K562 (cell line): Measurements from ENCODE around the gene DYNC2I2. TPM values are rescaled to one million over a fixed set of nuclear protein-coding genes. Genes with fewer than 3 reads are reported as not detected.

Source experiments
- E2F3 ChIP-seq: fragments of 250-450 bp; sonication (Bioruptor Pico); IDR thresholded peaks from 2 replicates; pipeline ENCODE4 v1.4.0; 2020; ENCODE audit warnings: mild to moderate bottlenecking
- ESRRA ChIP-seq: fragments of 450-650 bp; IDR thresholded peaks from 2 replicates; pipeline ENCODE4 v1.6.1; 2014; ENCODE audit warnings: low read depth, mild to moderate bottlenecking, moderate library complexity, borderline replicate concordance
- FUS ChIP-seq: fragments of 200-400 bp; formaldehyde crosslinking; optimal IDR thresholded peaks from 2 replicates; pipeline ENCODE3; 2017; ENCODE audit warnings: low read depth, low read length
- HNRNPLL ChIP-seq: fragments of 200-400 bp; formaldehyde crosslinking; IDR thresholded peaks from 2 replicates; pipeline ENCODE4 v1.6.1; 2017; ENCODE audit warnings: low read length, low read depth, mild to moderate bottlenecking; ENCODE audit not compliant: poor library complexity, severe bottlenecking
- MBD2 ChIP-seq: sonication (generic); IDR thresholded peaks from 2 replicates; pipeline ENCODE4 v1.6.1; 2016; ENCODE audit warnings: low read depth, borderline replicate concordance
- NONO ChIP-seq, 2 experiments: fragments of 200-400 bp in 1 of 2; fragments of 450-650 bp in 1 of 2; formaldehyde crosslinking in 1 of 2; IDR thresholded peaks; 2 replicates each; pipeline ENCODE4 v1.6.1; 2017; ENCODE audit warnings: low read depth in 2 of 2, mild to moderate bottlenecking in 2 of 2, moderate library complexity in 2 of 2, low read length in 1 of 2
- PCBP1 ChIP-seq: fragments of 200-400 bp; formaldehyde crosslinking; IDR thresholded peaks from 2 replicates; pipeline ENCODE4 v1.6.1; 2018; ENCODE audit warnings: mild to moderate bottlenecking, low read depth, low read length; ENCODE audit not compliant: poor library complexity, severe bottlenecking
- PHF8 ChIP-seq: fragments of 200-600 bp; sonication (generic); IDR thresholded peaks from 2 replicates; pipeline ENCODE4 v1.6.1; 2012; ENCODE audit warnings: mixed run types, mild to moderate bottlenecking, inconsistent platforms, low read length, moderate library complexity, borderline replicate concordance
- POLR3A ChIP-seq: IDR thresholded peaks from 2 replicates; pipeline ENCODE4 v1.6.1; 2011; ENCODE audit warnings: borderline replicate concordance, mild to moderate bottlenecking, moderate library complexity; ENCODE audit not compliant: insufficient read length, insufficient read depth; ENCODE audit errors: extremely low read depth
- RBFOX2 ChIP-seq: fragments of 200-400 bp; formaldehyde crosslinking; IDR thresholded peaks from 2 replicates; pipeline ENCODE4 v1.6.1; 2017; ENCODE audit warnings: low read depth, mild to moderate bottlenecking, low read length, moderate library complexity
- RUNX1 ChIP-seq: sonication (generic); IDR thresholded peaks from 2 replicates; pipeline ENCODE4 v1.6.1; 2016; ENCODE audit warnings: antibody characterized with exemption, low read depth
- SIN3A ChIP-seq, 2 experiments: fragments of 150-350 bp in 1 of 2; IDR thresholded peaks; 2 replicates each; pipeline ENCODE4 v1.6.1; 2011 to 2016; ENCODE audit warnings: borderline replicate concordance in 2 of 2, low read depth in 2 of 2, low read length in 2 of 2, mild to moderate bottlenecking in 2 of 2, moderate library complexity in 2 of 2; ENCODE audit not compliant: control insufficient read depth in 1 of 2
- YY1 ChIP-seq, 3 experiments: IDR thresholded peaks; 2 replicates each; pipeline ENCODE4 v1.6.1; 2011; ENCODE audit warnings: low read length in 2 of 3, mild to moderate bottlenecking in 2 of 3, moderate library complexity in 2 of 3, borderline replicate concordance in 1 of 3, control low read depth in 1 of 3, low read depth in 1 of 3; ENCODE audit not compliant: insufficient read depth in 3 of 3, insufficient replicate concordance in 2 of 3, control insufficient read depth in 1 of 3, insufficient read length in 1 of 3; ENCODE audit errors: extremely low read depth in 1 of 3
- ZBTB17 ChIP-seq: fragments of 450-650 bp; formaldehyde crosslinking; IDR thresholded peaks from 2 replicates; pipeline ENCODE4 v1.4.0; 2020; ENCODE audit warnings: mild to moderate bottlenecking
- ZEB2 ChIP-seq: fragments of 450-650 bp; IDR thresholded peaks from 2 replicates; pipeline ENCODE4 v1.6.1; 2016
- polyA plus RNA-seq, 8 experiments: library from polyadenylated mRNA; depleted of rRNA in 4 of 8; stranded (reverse) in 5 of 8; unstranded in 3 of 8; fragments of >200 nt; fragmentation: Nextera tagmentation in 2 of 8; fragmentation: Illumina TruSeq in 1 of 8; extraction: Ambion mirVana in 2 of 8; extraction: Trizol in 1 of 8; gene quantifications; 2 replicates each; pipeline versions ENCODE4 v1.2.1 to v1.2.3, GENCODE V29; 2011 to 2014; ENCODE audit warnings: inconsistent platforms in 1 of 8, missing spikeins in 1 of 8
- total RNA-seq, 7 experiments: library from RNA; depleted of rRNA in 6 of 7; stranded (reverse); fragments of >200 nt in 6 of 7; fragmentation: Illumina TruSeq in 2 of 7; extraction: Trizol in 2 of 7; gene quantifications; 2 replicates each; pipeline versions ENCODE4 v1.2.1 to v1.2.3, GENCODE V29; 2011 to 2021; ENCODE audit warnings: low replicate concordance in 1 of 7
- TF ChIP-seq, protein P1 (sequence below), 2 experiments: fragments of 150-350 bp in 1 of 2; IDR thresholded peaks; 2 replicates each; pipeline ENCODE4 v1.6.1; 2012 to 2016; ENCODE audit warnings: low read depth in 2 of 2, low read length in 2 of 2, mild to moderate bottlenecking in 1 of 2, moderate library complexity in 1 of 2
- TF ChIP-seq, protein P2 (sequence below): sonication (generic); formaldehyde crosslinking; IDR thresholded peaks from 2 replicates; pipeline ENCODE4 v1.8.1; 2023; ENCODE audit warnings: mild to moderate bottlenecking, missing genetic modification reagents

Gene DYNC2I2
- total and polyA plus RNA-seq, 9 of the 15 experiments (the other 6 are each of a cell fraction or from before 2014, with no cell fraction given): 1.5 to 249 (median 70.0) TPM

DNA sequence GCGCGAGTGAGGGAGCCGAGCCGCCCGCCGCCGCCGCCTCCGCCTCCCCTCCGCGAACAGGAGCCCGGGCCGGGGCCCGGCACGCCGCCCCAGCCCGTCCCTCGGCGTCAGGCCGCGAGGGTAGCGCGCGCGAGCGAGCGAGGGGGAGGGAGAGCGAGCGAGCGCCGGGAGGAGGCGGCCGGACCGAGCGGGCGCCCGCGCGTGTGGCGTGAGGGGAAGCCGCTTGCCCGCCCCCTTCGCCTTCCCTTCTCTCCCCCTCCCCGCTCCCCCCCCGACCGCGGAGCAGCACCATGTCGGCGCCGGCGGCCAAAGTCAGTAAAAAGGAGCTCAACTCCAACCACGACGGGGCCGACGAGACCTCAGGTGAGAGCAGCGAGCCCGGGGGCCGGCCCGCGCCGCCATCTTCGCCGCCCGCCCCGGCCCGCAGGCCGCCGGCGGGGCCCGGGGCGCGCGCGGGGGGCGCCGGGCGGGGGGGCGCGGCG is 32.7 kb upstream of the DYNC2I2 start (continued):
- TF ChIP-seq YY1 (IDR thresholded peaks at IDR 0.05; ENCODE audit: borderline replicate concordance in 1 of 3, control insufficient read depth in 1 of 3, extremely low read depth in 1 of 3, insufficient read depth in 3 of 3, insufficient read length in 1 of 3, insufficient replicate concordance in 2 of 3, low read depth in 1 of 3, low read length in 2 of 3) (peak; percentile 27 to 70 (median 67)), RUNX1 (no peak), ESRRA (no peak), MBD2 (no peak), E2F3 (CRISPR knock-in tag) (peak; percentile 71; the same call in 1 of the 2 replicates), RBFOX2 (peak; percentile 92; the same call in 1 of the 2 replicates), SIN3A (IDR thresholded peaks at IDR 0.05; ENCODE audit: borderline replicate concordance in 2 of 2, control insufficient read depth in 1 of 2, low read depth in 2 of 2, low read length in 2 of 2) (peak in 1 of 2 experiments; percentile 57; a peak in 1 of 4 replicates), HNRNPLL (peak; percentile 14), FUS (no peak), ZEB2 (no peak), PCBP1 (peak; percentile 82), NONO (IDR thresholded peaks at IDR 0.05; ENCODE audit: low read depth in 2 of 2, low read length in 1 of 2) (peak in 1 of 2 experiments; percentile 77; a peak in 2 of 4 replicates), ZBTB17 (CRISPR knock-in tag) (peak; percentile 32), PHF8 (peak; percentile 70; the same call in 1 of the 2 replicates), POLR3A (no peak)
- TF ChIP-seq, protein P1, sequence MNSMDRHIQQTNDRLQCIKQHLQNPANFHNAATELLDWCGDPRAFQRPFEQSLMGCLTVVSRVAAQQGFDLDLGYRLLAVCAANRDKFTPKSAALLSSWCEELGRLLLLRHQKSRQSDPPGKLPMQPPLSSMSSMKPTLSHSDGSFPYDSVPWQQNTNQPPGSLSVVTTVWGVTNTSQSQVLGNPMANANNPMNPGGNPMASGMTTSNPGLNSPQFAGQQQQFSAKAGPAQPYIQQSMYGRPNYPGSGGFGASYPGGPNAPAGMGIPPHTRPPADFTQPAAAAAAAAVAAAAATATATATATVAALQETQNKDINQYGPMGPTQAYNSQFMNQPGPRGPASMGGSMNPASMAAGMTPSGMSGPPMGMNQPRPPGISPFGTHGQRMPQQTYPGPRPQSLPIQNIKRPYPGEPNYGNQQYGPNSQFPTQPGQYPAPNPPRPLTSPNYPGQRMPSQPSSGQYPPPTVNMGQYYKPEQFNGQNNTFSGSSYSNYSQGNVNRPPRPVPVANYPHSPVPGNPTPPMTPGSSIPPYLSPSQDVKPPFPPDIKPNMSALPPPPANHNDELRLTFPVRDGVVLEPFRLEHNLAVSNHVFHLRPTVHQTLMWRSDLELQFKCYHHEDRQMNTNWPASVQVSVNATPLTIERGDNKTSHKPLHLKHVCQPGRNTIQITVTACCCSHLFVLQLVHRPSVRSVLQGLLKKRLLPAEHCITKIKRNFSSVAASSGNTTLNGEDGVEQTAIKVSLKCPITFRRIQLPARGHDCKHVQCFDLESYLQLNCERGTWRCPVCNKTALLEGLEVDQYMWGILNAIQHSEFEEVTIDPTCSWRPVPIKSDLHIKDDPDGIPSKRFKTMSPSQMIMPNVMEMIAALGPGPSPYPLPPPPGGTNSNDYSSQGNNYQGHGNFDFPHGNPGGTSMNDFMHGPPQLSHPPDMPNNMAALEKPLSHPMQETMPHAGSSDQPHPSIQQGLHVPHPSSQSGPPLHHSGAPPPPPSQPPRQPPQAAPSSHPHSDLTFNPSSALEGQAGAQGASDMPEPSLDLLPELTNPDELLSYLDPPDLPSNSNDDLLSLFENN (IDR thresholded peaks at IDR 0.05; ENCODE audit: low read depth in 2 of 2, low read length in 2 of 2): 0 out of 4 replicates have a peak, but pooled peaks of 1 of the 2 experiments have one; percentile 6
- TF ChIP-seq, protein P2, sequence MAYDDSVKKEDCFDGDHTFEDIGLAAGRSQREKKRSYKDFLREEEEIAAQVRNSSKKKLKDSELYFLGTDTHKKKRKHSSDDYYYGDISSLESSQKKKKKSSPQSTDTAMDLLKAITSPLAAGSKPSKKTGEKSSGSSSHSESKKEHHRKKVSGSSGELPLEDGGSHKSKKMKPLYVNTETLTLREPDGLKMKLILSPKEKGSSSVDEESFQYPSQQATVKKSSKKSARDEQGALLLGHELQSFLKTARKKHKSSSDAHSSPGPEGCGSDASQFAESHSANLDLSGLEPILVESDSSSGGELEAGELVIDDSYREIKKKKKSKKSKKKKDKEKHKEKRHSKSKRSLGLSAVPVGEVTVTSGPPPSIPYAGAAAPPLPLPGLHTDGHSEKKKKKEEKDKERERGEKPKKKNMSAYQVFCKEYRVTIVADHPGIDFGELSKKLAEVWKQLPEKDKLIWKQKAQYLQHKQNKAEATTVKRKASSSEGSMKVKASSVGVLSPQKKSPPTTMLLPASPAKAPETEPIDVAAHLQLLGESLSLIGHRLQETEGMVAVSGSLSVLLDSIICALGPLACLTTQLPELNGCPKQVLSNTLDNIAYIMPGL (CRISPR knock-in tag): 0 out of 2 replicates have a peak, but pooled peaks have one; percentile 1
